Activated CD4-positive, alpha-beta T cell treated with anti-CD3 and anti-CD28 coated beads, Interleukin-2, amount 50 U/mL, for 16 hours (primary cell): ENCODE data around the gene CTNNA3.

Experiments used
- DNase-seq: peaks from one replicate; pipeline ENCODE4 v3.0.0-alpha.2; 2020

Gene CTNNA3

GRCh38 chr10:66242885-66243284, 1453.1 kb downstream of the CTNNA3 start:
- no peak for DNase-seq

- no peak for DNase-seq
Observed at GRCh38 chr10:66239062-66239461, 1456.9 kb downstream of the CTNNA3 start.

- no peak for DNase-seq
Observed at GRCh38 chr10:66238343-66238742, 1457.7 kb downstream of the CTNNA3 start.

GRCh38 chr10:66234872-66235271, 1461.1 kb downstream of the CTNNA3 start:
- no peak for DNase-seq

- no peak for DNase-seq
Observed at GRCh38 chr10:66228887-66229286, 1467.1 kb downstream of the CTNNA3 start.

- no peak for DNase-seq
Observed at GRCh38 chr10:66223656-66224055, 1472.3 kb downstream of the CTNNA3 start.

- no peak for DNase-seq
Observed at GRCh38 chr10:66222462-66223046, 1473.4 kb downstream of the CTNNA3 start.

GRCh38 chr10:66218981-66219587, 1476.9 kb downstream of the CTNNA3 start:
- peak; percentile 44 for DNase-seq

GRCh38 chr10:66218289-66218688, 1477.7 kb downstream of the CTNNA3 start:
- DNase-seq: peak; percentile 35

GRCh38 chr10:66215920-66216319, 1480.1 kb downstream of the CTNNA3 start:
- no peak for DNase-seq

GRCh38 chr10:66214721-66215404, 1481.1 kb downstream of the CTNNA3 start:
- no peak for DNase-seq

- DNase-seq: no peak
Observed at GRCh38 chr10:66209025-66209424, 1487.0 kb downstream of the CTNNA3 start.

GRCh38 chr10:66204838-66205237, 1491.2 kb downstream of the CTNNA3 start:
- no peak for DNase-seq

- DNase-seq: no peak
Observed at GRCh38 chr10:66202101-66202500, 1493.9 kb downstream of the CTNNA3 start.

- no peak for DNase-seq
Observed at GRCh38 chr10:66192162-66192831, 1503.7 kb downstream of the CTNNA3 start.

GRCh38 chr10:66190413-66190812, 1505.6 kb downstream of the CTNNA3 start:
- DNase-seq: no peak

- DNase-seq: no peak
Observed at GRCh38 chr10:66189271-66189670, 1506.7 kb downstream of the CTNNA3 start.

GRCh38 chr10:66187053-66187733, 1508.8 kb downstream of the CTNNA3 start:
- DNase-seq: no peak

- no peak for DNase-seq
Observed at GRCh38 chr10:66183028-66183427, 1513.0 kb downstream of the CTNNA3 start.

GRCh38 chr10:66180581-66181318, 1515.2 kb downstream of the CTNNA3 start:
- DNase-seq: peak; percentile 61

- DNase-seq: no peak
Observed at GRCh38 chr10:66180021-66180420, 1516.0 kb downstream of the CTNNA3 start.

GRCh38 chr10:66176772-66177171, 1519.2 kb downstream of the CTNNA3 start:
- DNase-seq: no peak

- DNase-seq: no peak
Observed at GRCh38 chr10:66167816-66168215, 1528.2 kb downstream of the CTNNA3 start.
